ENCODE measurements around the gene KCNQ1. TPM values are rescaled to one million over a fixed set of nuclear protein-coding genes. Genes with fewer than 3 reads are reported as not detected.

The KCNQ1 gene
- total RNA-seq, 1 donor from 2014 or later, result 0.16 TPM

- Mint-ChIP-seq H3K27ac (ENCODE audit: unreplicated experiment) (no peak overlapping the region), H3K27me3 (ENCODE audit: unreplicated experiment) (peaks cover 24% of the 10 kb centered on the region), H3K36me3 (ENCODE audit: unreplicated experiment) (no peaks in the 10 kb centered on the region), H3K4me3 (ENCODE audit: unreplicated experiment) (no peak overlapping the region), H3K4me1 (ENCODE audit: unreplicated experiment) (no peaks in the 10 kb centered on the region), H3K9me3 (ENCODE audit: unreplicated experiment) (no peaks in the 10 kb centered on the region)
- TF ChIP-seq CTCF (IDR thresholded peaks at IDR 0.05), result no peak
- DNase-seq (ENCODE audit: extremely low spot score, unreplicated experiment), result no peak
Measured at GRCh38 chr11:2857918-2858317, 413.1 kb downstream of the KCNQ1 start.

- no peak for DNase-seq (ENCODE audit: extremely low spot score, unreplicated experiment)
- Mint-ChIP-seq H3K36me3 (ENCODE audit: unreplicated experiment) (no peaks in the 10 kb centered on the region), H3K4me1 (ENCODE audit: unreplicated experiment) (no peaks in the 10 kb centered on the region), H3K9me3 (ENCODE audit: unreplicated experiment) (no peaks in the 10 kb centered on the region), H3K27me3 (ENCODE audit: unreplicated experiment) (peaks cover 33% of the 10 kb centered on the region), H3K27ac (ENCODE audit: unreplicated experiment) (no peak overlapping the region), H3K4me3 (ENCODE audit: unreplicated experiment) (no peak overlapping the region)
- no peak for TF ChIP-seq CTCF (IDR thresholded peaks at IDR 0.05)
Measured at GRCh38 chr11:2858995-2859698, 414.3 kb downstream of the KCNQ1 start.

- Mint-ChIP-seq H3K36me3 (ENCODE audit: unreplicated experiment) (no peaks in the 10 kb centered on the region), H3K4me1 (ENCODE audit: unreplicated experiment) (no peaks in the 10 kb centered on the region), H3K27me3 (ENCODE audit: unreplicated experiment) (peaks cover 34% of the 10 kb centered on the region), H3K4me3 (ENCODE audit: unreplicated experiment) (no peak overlapping the region), H3K9me3 (ENCODE audit: unreplicated experiment) (no peaks in the 10 kb centered on the region), H3K27ac (ENCODE audit: unreplicated experiment) (no peak overlapping the region)
- no peak for TF ChIP-seq CTCF (IDR thresholded peaks at IDR 0.05)
- no peak for DNase-seq (ENCODE audit: extremely low spot score, unreplicated experiment)
Measured at GRCh38 chr11:2859699-2860037, 414.9 kb downstream of the KCNQ1 start.

- Mint-ChIP-seq H3K9me3 (ENCODE audit: unreplicated experiment) (no peaks in the 10 kb centered on the region), H3K36me3 (ENCODE audit: unreplicated experiment) (no peaks in the 10 kb centered on the region), H3K4me1 (ENCODE audit: unreplicated experiment) (no peaks in the 10 kb centered on the region), H3K4me3 (ENCODE audit: unreplicated experiment) (no peak overlapping the region), H3K27me3 (ENCODE audit: unreplicated experiment) (peaks cover 39% of the 10 kb centered on the region), H3K27ac (ENCODE audit: unreplicated experiment) (no peak overlapping the region)
- no peak for TF ChIP-seq CTCF (IDR thresholded peaks at IDR 0.05)
- DNase-seq (ENCODE audit: extremely low spot score, unreplicated experiment), result no peak
Measured at GRCh38 chr11:2860636-2861035, 415.8 kb downstream of the KCNQ1 start.

- Mint-ChIP-seq H3K27me3 (ENCODE audit: unreplicated experiment) (peaks cover 32% of the 10 kb centered on the region), H3K4me3 (ENCODE audit: unreplicated experiment) (no peak overlapping the region), H3K27ac (ENCODE audit: unreplicated experiment) (no peak overlapping the region), H3K9me3 (ENCODE audit: unreplicated experiment) (no peaks in the 10 kb centered on the region), H3K36me3 (ENCODE audit: unreplicated experiment) (no peaks in the 10 kb centered on the region), H3K4me1 (ENCODE audit: unreplicated experiment) (no peaks in the 10 kb centered on the region)
- no peak for DNase-seq (ENCODE audit: extremely low spot score, unreplicated experiment)
- TF ChIP-seq CTCF (IDR thresholded peaks at IDR 0.05), result no peak
Measured at GRCh38 chr11:2862395-2863275, 417.8 kb downstream of the KCNQ1 start.

Measured in osteocyte (in vitro differentiated cells).